HG03039 (cell line): ENCODE data around the gene ARHGAP26.

Experiments used
- ATAC-seq: cut with Tn5 transposase; IDR thresholded peaks from one replicate; pipeline ENCODE4 v1.9.1; 2021; ENCODE audit warnings: mild to moderate bottlenecking, moderate library complexity; ENCODE audit not compliant: unreplicated experiment

The ARHGAP26 gene

GRCh38 chr5:143166661-143167420, 396.7 kb downstream of the ARHGAP26 start:
- no peak for ATAC-seq

DNA sequence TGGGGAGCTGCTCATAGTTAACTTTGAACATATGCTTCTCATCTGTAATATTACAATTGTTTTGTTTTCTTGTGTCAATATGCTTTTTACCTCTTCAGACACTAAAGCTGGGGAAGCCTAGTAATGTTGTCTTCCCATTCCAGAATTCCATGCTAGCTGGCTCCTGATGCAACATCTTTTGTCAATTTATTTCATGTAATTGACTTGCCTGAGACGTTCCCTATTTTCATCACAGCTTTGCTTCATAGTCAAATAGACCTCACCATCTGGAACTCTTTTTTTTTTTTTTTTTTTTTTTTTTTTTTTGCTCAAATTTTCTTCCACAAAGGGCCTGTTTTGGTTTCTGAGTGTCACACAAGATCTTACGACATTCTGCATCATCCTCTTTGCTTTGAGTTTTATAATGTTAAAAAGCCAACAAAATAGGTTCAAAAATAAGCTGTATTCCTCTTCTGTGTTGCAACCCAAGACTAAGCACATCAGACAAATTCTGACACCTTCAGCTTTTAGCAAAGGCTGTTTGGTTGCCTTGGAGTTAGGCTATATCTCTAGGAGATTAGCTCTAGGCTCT, 398.1 kb downstream of the ARHGAP26 start:
- ATAC-seq = no peak

- ATAC-seq = no peak
Measured at GRCh38 chr5:143168921-143169810, 399.0 kb downstream of the ARHGAP26 start.

GRCh38 chr5:143170104-143170503, 399.9 kb downstream of the ARHGAP26 start:
- ATAC-seq = no peak

GRCh38 chr5:143170977-143171376, 400.8 kb downstream of the ARHGAP26 start:
- ATAC-seq = no peak

GRCh38 chr5:143172739-143173138, 402.6 kb downstream of the ARHGAP26 start:
- no peak for ATAC-seq

GRCh38 chr5:143173139-143173889, 403.1 kb downstream of the ARHGAP26 start:
- ATAC-seq = no peak

GRCh38 chr5:143174714-143175398, 404.7 kb downstream of the ARHGAP26 start:
- peak; percentile 73 for ATAC-seq

DNA sequence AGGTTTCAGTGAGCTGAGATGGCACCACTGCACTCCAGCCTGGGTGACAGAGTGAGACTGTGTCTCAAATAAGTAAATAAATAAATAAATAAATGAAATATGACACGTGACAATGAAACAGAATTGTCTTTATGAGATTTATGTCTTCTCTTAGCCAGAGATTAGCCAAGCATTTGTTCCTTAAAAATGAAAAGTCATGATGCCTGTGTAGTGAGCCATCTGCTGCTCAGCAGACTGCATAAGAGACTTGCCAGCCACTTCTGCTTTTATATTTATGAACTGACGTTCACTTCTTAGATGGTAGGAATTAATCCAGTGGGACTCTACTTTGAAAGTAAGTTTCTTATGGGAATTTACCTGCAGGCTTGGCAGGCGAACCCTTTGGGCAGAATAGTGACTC, 405.9 kb downstream of the ARHGAP26 start:
- no peak for ATAC-seq

- no peak for ATAC-seq
Measured at GRCh38 chr5:143177263-143177983, 407.2 kb downstream of the ARHGAP26 start.

DNA sequence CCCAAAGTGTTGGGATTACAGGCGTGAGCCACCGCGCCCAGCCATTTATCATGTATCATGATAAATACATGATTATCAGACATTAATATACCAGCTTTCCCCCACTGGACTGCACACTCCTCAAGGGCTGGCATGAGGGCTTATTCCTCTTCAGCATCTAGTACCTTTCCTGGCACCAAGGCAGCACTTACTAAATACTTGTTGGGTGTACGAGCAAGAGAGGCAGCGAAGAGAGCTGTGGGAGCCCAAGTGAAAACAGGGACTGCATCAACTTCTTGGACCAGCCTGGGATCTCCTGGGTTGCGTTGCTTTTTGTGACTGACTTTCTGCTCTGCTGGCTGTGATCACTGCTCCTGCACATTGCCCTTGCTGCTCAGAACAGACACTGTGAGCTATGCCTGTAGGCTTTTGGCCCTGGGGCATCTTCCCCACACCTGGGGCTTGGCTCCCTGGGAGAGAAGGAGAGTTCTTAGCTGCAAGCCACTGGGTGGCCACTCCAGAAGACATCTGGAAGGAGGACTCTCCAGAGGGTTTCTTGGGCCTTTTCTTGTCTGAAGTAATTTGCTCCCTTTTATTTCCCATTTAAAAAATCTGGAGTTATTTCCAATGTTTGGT, 409.1 kb downstream of the ARHGAP26 start:
- no peak for ATAC-seq

DNA sequence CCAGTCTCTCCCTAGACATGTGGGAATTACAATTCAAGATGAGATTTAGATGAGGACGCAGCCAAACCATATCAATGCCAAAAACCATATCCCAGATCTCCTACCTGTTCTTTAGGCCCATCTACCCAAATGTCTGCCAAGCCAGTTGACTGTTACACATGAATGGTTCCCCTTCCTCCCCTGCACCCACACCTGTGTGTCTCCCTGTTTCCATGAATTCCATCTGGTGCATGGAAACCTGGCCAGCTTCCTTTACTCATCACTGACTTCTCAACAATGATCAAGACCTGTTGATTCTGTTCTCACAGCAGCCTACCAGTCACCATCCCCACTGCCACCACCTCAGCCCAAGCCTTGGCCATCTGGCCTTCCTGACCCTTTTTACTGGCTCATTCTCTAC, 410.6 kb downstream of the ARHGAP26 start:
- no peak for ATAC-seq

DNA sequence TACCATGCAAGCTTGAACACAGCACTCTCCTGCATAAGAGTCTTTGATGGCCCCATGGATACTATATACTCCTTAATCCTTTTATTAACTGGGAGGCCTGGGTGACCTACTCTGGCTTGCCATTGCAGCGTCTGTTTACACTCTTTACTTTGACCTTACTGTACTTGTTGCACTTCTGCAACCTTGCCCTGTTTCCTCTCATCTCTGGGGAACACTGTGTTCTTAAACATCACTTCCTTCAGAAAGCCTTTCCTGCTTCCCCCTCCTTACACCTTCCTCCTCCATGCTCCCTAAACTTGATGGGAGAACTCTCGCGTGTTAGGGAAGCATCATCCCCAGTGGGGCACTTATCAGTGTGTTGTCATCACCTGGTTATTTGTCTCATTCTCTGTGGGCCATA, 411.0 kb downstream of the ARHGAP26 start:
- no peak for ATAC-seq

DNA sequence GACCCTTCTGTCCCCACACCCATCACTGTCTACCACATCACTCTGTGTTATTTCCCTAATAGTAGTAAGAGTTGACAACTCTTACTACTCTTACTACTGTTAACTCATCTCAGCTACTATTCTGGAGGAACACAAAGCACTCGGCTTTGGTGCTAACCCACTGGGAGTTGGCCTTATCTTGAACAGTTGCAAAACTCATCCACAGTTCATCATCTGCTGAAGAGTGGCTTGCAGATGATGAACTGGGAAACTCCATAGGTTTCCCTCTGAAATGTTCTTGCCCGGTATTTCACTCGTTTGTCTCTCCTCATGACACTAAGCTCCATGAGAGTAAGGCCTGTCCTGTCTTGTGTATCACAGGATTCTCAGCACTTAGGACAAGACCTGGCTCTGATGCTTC, 411.9 kb downstream of the ARHGAP26 start:
- ATAC-seq = no peak

DNA sequence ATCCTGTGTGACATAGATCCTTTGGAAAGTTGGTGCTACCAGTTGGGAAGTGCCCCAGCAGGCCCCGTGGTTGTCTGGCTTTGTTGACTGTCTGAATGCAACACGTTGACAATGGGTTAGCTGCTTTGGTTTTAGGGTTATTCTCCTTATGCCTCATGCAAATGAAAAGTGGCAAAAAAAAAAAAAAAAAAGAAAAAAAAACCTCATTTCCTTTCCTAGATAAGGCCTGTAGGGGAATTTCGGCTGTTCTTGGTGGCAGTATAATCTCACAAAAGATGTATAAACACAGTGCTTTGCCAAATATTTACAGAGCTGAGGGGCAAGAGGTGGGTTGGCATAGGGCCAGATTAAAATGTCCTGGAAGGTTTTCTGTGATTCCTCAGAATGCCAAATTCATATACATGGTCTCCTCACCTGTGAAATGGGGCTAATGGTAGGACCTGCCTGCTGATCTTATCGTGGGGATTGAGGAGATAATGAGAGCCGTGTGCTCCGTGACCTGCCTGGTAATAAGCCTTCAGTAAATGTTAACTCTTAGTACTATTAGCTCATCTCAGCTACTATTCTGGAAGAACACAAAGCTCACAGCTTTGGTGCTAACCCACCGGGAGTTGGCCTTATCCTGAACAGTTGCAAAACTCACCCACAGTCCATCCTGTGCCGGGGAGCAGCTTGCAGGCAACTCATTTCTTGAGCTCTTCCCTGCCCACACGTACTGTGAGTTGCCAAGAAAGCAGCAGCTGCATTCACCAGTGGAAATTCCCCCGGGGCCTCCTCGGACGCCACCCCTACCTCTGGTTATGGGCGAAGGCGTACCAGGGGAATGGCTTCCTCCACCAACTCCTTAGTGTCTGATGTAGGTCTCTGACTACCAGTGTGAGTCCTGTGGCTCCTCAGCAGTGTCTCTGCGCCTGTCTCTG, 413.0 kb downstream of the ARHGAP26 start:
- peak; percentile 57 for ATAC-seq

DNA sequence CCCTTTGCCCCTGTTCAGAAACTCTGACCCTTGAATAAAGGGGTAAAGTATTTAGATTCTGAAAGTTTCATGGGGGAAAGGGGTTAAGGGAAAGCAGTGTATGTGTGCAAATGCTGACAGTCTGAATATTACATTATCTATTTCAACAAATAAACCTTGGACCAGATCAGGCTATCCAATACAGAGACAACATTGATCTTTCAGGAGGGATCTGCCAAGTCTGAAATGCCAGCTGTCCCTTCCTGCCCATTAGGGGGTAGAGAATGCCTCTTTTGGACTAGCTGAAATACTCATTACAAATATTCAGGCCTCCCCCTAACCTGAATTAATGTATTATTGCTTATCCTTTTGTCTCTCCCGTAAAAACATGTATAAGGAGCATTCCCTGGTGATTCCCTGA, 413.8 kb downstream of the ARHGAP26 start:
- no peak for ATAC-seq

- no peak for ATAC-seq
Measured at GRCh38 chr5:143186623-143187022, 416.4 kb downstream of the ARHGAP26 start.

- ATAC-seq = no peak
Measured at GRCh38 chr5:143187495-143187894, 417.3 kb downstream of the ARHGAP26 start.
